Ascending aorta (tissue), 1 donor: ENCODE data around the gene GMEB2. TPM values are rescaled to one million over a fixed set of nuclear protein-coding genes. Genes with fewer than 3 reads are reported as not detected.

Source experiments
- total RNA-seq: library from RNA; depleted of rRNA; stranded (reverse); fragments of >200 nt; gene quantifications from one replicate; pipeline ENCODE4 v1.1.0, GENCODE V29; 2016

GMEB2 gene
- total RNA-seq, 1 donor from 2014 or later, result 14.0 TPM

Other genes starting within 250 kb of the GMEB2 start
- not detected for gene KCNQ2, start 154.4 kb downstream of the GMEB2 start, total RNA-seq
- gene EEF1A2, start 128.0 kb downstream of the GMEB2 start, total RNA-seq, result 1.1 TPM
- gene PPDPF, start 106.3 kb downstream of the GMEB2 start, total RNA-seq, result 242 TPM
- gene PTK6, start 89.7 kb downstream of the GMEB2 start, total RNA-seq, result not detected
- not detected for gene SRMS, start 79.4 kb downstream of the GMEB2 start, total RNA-seq
- not detected for gene FNDC11, start 72.9 kb downstream of the GMEB2 start, total RNA-seq
- gene HELZ2, start 52.9 kb downstream of the GMEB2 start, total RNA-seq, result 58.1 TPM
- gene STMN3, start 26.3 kb upstream of the GMEB2 start, total RNA-seq, result 37.0 TPM
- gene RTEL1, start 31.2 kb upstream of the GMEB2 start, total RNA-seq, result 80.6 TPM
- gene TNFRSF6B, start 69.6 kb upstream of the GMEB2 start, total RNA-seq, result 119 TPM
- gene ARFRP1, start 80.9 kb upstream of the GMEB2 start, total RNA-seq, result 50.8 TPM
- 42.4 TPM for gene ZGPAT, start 80.9 kb upstream of the GMEB2 start, total RNA-seq
- gene LIME1, start 109.6 kb upstream of the GMEB2 start, total RNA-seq, result 7.3 TPM
- gene SLC2A4RG, start 112.7 kb upstream of the GMEB2 start, total RNA-seq, result 114 TPM
- 39.5 TPM for gene ZBTB46, start 204.2 kb upstream of the GMEB2 start, total RNA-seq
- not detected for gene ABHD16B, start 234.4 kb upstream of the GMEB2 start, total RNA-seq
- gene TPD52L2, start 238.2 kb upstream of the GMEB2 start, total RNA-seq, result 161 TPM